Kidney (tissue), 14 donors: ENCODE results near the gene KLC3. TPM values are rescaled to one million over a fixed set of nuclear protein-coding genes. Genes with fewer than 3 reads are reported as not detected.
A peak's percentile ranks its signal among the peaks of the same experiment; 100 is the strongest.

Experiments
- DNase-seq, 5 donors: peaks; one replicate each; pipeline ENCODE4 v3.0.0-alpha.2; 2013 to 2020
- FAIRE-seq: peaks from 2 replicates; lab custom pipeline; 2012; peaks lifted over from hg19 to GRCh38; lab: Jason Lieb, UNC
- H3K27ac ChIP-seq, 2 donors: one replicate each; pipeline ENCODE4 v1.7.0; 2013; ENCODE audit warnings: low read depth in 2 of 2, low read length in 2 of 2, inconsistent platforms in 1 of 2
- H3K27me3 ChIP-seq: one replicate; pipeline ENCODE4 v1.7.1; 2013; ENCODE audit warnings: low read length, inconsistent platforms; ENCODE audit not compliant: control insufficient read depth, insufficient read depth
- H3K36me3 ChIP-seq, 3 donors: one replicate each; pipeline versions ENCODE4 v1.7.0 to v1.7.1; 2013; ENCODE audit warnings: low read length in 3 of 3, control low read depth in 1 of 3, inconsistent platforms in 1 of 3; ENCODE audit not compliant: insufficient read depth in 3 of 3, control insufficient read depth in 2 of 3
- H3K4me1 ChIP-seq, 3 donors: one replicate each; pipeline versions ENCODE4 v1.7.0 to v1.7.1; 2013; ENCODE audit warnings: low read length in 3 of 3, inconsistent platforms in 1 of 3, low read depth in 1 of 3; ENCODE audit not compliant: control insufficient read depth in 2 of 3, insufficient read depth in 2 of 3
- H3K4me3 ChIP-seq, 3 donors: one replicate each; pipeline versions ENCODE4 v1.7.0 to v1.8.1; 2013; ENCODE audit warnings: low read length in 3 of 3, control low read depth in 1 of 3, inconsistent platforms in 1 of 3
- H3K9ac ChIP-seq, 3 donors: one replicate each; pipeline versions ENCODE4 v1.7.0 to v1.7.1; 2013; ENCODE audit warnings: low read length in 3 of 3, control low read depth in 1 of 3, inconsistent platforms in 1 of 3
- H3K9me3 ChIP-seq, 3 donors: one replicate each; pipeline versions ENCODE4 v1.7.0 to v1.7.1; 2013; ENCODE audit warnings: low read length in 3 of 3, control low read depth in 1 of 3, inconsistent platforms in 1 of 3; ENCODE audit not compliant: control insufficient read depth in 2 of 3, insufficient read depth in 1 of 3
- CTCF ChIP-seq: IDR thresholded peaks from 3 replicates; pipeline ENCODE4 v1.5.1; 2012; ENCODE audit warnings: mild to moderate bottlenecking, moderate library complexity, borderline replicate concordance; ENCODE audit not compliant: insufficient read depth; ENCODE audit errors: extremely low read depth
- intact Hi-C: fragments of 100-400 bp; cut with DNase I; formaldehyde crosslinking; loops from one replicate; pipeline ENCODE4 v1.11.1; 2022
- polyA plus RNA-seq: library from polyadenylated mRNA; stranded (reverse); fragments of 350-450 nt; fragmentation: Illumina TruSeq; extraction: RNeasy Lipid Tissue Mini Kit (QIAGEN cat#74804); gene quantifications from one replicate; pipeline ENCODE4 v1.2.3, GENCODE V29; 2014; ENCODE audit warnings: low read depth, low replicate concordance; ENCODE audit not compliant: insufficient read depth
- total RNA-seq: library from RNA; stranded (reverse); fragmentation: NEBNext Ultra II Directional; extraction: Animal tissue kit (Norgen Biotek cat#: 25700); gene quantifications from one replicate; pipeline ENCODE4 v1.2.1, GENCODE V29; 2021
- donor health status: control.
- donor health status: control.
- donor health status: control.
- donor health status: control.
- donor health status: control.
- donor health status: DM: yes; HTN: yes; CAD: no.
- donor health status: Normal renal cell carcinoma (clear cell type).

The KLC3 gene
- total and polyA plus RNA-seq, 2 donors from 2014 or later, result 3.3 to 4.5 TPM

DNA sequence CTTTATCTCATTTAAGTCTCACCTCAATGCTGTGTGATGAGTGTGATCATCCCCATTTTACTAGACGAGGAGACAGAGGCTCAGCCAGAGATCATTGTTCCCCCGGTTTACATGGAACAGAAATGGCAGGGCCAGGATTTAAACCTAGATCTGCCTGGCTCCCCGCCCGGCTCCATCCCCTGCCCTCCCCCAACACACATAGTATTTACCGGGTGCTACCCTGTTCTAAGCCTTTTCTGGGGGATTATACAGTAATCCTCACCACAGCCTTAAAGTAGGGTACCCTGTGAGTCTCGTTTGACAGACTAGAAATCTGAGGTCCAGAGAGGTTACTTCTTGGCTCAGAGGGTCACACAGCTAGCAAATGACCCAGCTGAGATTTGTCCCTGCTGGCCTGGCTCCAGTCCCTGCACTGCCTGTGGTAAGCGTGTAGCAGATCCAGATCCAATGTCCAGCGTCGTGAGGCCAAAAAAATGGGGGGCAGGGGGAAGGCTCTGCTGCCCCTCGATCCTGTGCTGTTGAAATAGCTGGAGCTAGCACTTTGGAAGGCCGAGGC lies 3.8 kb upstream of the KLC3 start:
- Histone ChIP-seq H3K9me3 (no peaks in the 10 kb centered on the region), H3K36me3 (no peaks in the 10 kb centered on the region), H3K27ac (no peak overlapping the region), H3K4me3 (no peak overlapping the region), H3K4me1 (peaks cover 0 to 6% (median 0%) of the 10 kb centered on the region in 3 donors), H3K27me3 (peaks cover 5% of the 10 kb centered on the region), H3K9ac (no peak overlapping the region)
- no peak for TF ChIP-seq CTCF
- DNase-seq (no peak), FAIRE-seq (no peak)
- intact Hi-C loops, result no loop called here

DNA sequence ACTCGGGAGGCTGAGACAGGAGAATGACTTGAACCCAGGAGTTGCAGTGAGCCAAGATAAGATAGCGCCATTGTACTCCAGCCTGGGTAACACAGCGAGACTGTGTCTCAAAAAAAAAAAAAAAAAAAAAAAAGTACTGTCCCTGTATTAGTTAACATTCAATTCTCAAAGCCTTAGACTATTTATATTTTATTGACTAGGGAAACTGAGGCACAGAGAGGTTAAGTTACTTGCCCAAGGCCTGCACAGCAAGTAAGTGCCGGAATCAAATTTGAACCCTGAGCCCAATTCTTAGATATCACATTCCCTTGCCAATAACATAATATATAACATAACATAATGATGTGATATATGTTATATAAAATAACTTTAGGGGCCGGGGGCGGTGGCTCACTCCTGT lies 921 bp upstream of the KLC3 start:
- no peak overlapping the region for H3K27ac ChIP-seq
- H3K9me3 ChIP-seq, result no peaks in the 10 kb centered on the region
- FAIRE-seq (no peak), DNase-seq (no peak)
- no peaks in the 10 kb centered on the region for H3K36me3 ChIP-seq
- H3K4me3 ChIP-seq, result no peak overlapping the region
- peaks cover 0 to 6% (median 0%) of the 10 kb centered on the region in 3 donors for H3K4me1 ChIP-seq
- no peak for TF ChIP-seq CTCF
- intact Hi-C loops, result no loop called here
- peaks cover 5% of the 10 kb centered on the region for H3K27me3 ChIP-seq
- H3K9ac ChIP-seq, result no peak overlapping the region

- no peak for TF ChIP-seq CTCF
- peak overlapping the region in 1 of 3 donors; percentile 32 for H3K4me3 ChIP-seq
- peak in 4 of 5 donors; percentile 20 to 67 (median 30) for DNase-seq
- peaks cover 0 to 6% (median 0%) of the 10 kb centered on the region in 3 donors for H3K4me1 ChIP-seq
- no peaks in the 10 kb centered on the region for H3K36me3 ChIP-seq
- peaks cover 5% of the 10 kb centered on the region for H3K27me3 ChIP-seq
- H3K27ac ChIP-seq, result no peak overlapping the region
- no peaks in the 10 kb centered on the region for H3K9me3 ChIP-seq
- no peak overlapping the region for H3K9ac ChIP-seq
- intact Hi-C loops, result no loop called here
- FAIRE-seq, result no peak
These were observed 426 bp downstream of the KLC3 start for GRCh38 chr19:45340899-45341453.
